Progenitor cell of endocrine pancreas (in vitro differentiated cells): ENCODE data around the gene PARVA. TPM values are rescaled to one million over a fixed set of nuclear protein-coding genes. Genes with fewer than 3 reads are reported as not detected.

Experiments
- DNase-seq: peaks from one replicate; pipeline ENCODE4 v3.0.0; 2021; ENCODE audit warnings: low spot score; ENCODE audit not compliant: unreplicated experiment
- H3K27ac Mint-ChIP-seq: 2 replicates; pipeline ENCODE4 v1.8.0; 2021; ENCODE audit warnings: mild to moderate bottlenecking, moderate library complexity, mixed read lengths
- H3K27me3 Mint-ChIP-seq: 2 replicates; pipeline ENCODE4 v1.8.0; 2021; ENCODE audit warnings: mixed read lengths
- H3K36me3 Mint-ChIP-seq: 2 replicates; pipeline ENCODE4 v1.8.0; 2022; ENCODE audit warnings: mixed read lengths; ENCODE audit not compliant: insufficient read depth
- H3K4me1 Mint-ChIP-seq: 2 replicates; pipeline ENCODE4 v1.8.0; 2021; ENCODE audit warnings: low read depth, mixed read lengths
- H3K4me3 Mint-ChIP-seq: 2 replicates; pipeline ENCODE4 v1.8.0; 2021; ENCODE audit warnings: low read depth, mild to moderate bottlenecking, moderate library complexity, mixed read lengths
- H3K9me3 Mint-ChIP-seq: 2 replicates; pipeline ENCODE4 v1.8.0; 2021; ENCODE audit warnings: low read depth, mixed read lengths
- total RNA-seq: library from RNA; stranded (reverse); gene quantifications from 2 replicates; pipeline ENCODE4 v1.2.1, GENCODE V29; 2021
- TF ChIP-seq, protein P1 (sequence below): fragments of 200-600 bp; sonication (generic); IDR thresholded peaks from one replicate; pipeline ENCODE4 v1.5.0; 2021; ENCODE audit warnings: antibody characterized with exemption, mild to moderate bottlenecking; ENCODE audit not compliant: unreplicated experiment

Gene PARVA
- total RNA-seq, 1 donor from 2014 or later: 49.3 TPM

DNA sequence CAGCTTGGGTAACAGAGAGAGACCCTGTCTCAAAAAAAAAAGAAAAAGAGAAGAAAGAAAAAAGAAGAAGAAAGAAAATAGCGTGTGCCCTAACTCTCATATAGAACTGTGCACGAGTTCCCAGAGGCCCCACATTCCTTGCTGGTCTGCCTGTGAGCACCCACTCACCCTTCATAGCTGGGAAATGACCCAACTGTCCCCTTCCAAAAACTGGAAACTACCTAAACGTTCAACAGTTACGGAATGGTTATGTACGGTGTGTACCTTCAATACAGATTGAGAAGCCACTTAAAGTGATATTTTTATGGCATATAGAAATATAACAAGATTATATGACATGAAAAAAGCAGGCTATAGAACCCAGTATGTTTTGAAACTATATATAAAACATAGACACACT, 82.0 kb downstream of the PARVA start:
- no peak overlapping the region for H3K27ac Mint-ChIP-seq
- TF ChIP-seq, protein P1, sequence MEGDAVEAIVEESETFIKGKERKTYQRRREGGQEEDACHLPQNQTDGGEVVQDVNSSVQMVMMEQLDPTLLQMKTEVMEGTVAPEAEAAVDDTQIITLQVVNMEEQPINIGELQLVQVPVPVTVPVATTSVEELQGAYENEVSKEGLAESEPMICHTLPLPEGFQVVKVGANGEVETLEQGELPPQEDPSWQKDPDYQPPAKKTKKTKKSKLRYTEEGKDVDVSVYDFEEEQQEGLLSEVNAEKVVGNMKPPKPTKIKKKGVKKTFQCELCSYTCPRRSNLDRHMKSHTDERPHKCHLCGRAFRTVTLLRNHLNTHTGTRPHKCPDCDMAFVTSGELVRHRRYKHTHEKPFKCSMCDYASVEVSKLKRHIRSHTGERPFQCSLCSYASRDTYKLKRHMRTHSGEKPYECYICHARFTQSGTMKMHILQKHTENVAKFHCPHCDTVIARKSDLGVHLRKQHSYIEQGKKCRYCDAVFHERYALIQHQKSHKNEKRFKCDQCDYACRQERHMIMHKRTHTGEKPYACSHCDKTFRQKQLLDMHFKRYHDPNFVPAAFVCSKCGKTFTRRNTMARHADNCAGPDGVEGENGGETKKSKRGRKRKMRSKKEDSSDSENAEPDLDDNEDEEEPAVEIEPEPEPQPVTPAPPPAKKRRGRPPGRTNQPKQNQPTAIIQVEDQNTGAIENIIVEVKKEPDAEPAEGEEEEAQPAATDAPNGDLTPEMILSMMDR: no peak

DNA sequence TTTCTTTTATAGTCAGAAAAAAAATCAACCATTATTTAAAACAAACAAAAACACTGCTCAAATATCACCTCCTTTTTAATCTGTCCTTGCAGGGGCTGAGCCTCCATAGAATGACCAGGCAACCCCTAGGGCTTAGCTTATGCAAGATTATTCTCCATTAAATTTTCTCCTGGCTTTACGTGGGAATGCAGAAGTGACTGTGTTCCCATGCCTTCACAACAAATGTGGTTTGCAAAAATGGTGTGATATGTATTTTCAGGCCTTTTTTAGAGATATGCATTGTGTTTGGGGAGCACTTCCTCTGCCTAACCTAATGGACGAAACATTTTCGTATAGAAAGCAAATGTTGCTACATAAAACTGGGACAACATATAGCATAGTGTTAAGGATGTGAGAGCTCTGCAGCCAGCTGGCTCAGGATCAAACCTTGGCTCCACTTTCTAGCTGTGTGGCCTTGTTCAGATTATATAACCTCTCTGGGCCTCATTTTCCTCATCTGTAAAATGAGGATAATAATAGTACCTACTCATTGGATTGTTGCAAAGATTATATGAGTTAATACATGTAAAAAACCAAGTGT, 82.6 kb downstream of the PARVA start:
- TF ChIP-seq, protein P1: no peak
- DNase-seq: no peak
- Mint-ChIP-seq H3K9me3 (peaks cover 12% of the 10 kb centered on the region), H3K4me3 (no peak overlapping the region), H3K4me1 (peaks cover 23% of the 10 kb centered on the region), H3K27me3 (no peaks in the 10 kb centered on the region), H3K27ac (no peak overlapping the region), H3K36me3 (peaks cover 9% of the 10 kb centered on the region)

More for the DNA sequence above, 82.0 kb downstream of the PARVA start:
- Mint-ChIP-seq H3K27me3 (no peaks in the 10 kb centered on the region), H3K4me3 (no peak overlapping the region), H3K9me3 (peaks cover 10% of the 10 kb centered on the region), H3K36me3 (peaks cover 8% of the 10 kb centered on the region), H3K4me1 (peaks cover 23% of the 10 kb centered on the region)
- no peak for DNase-seq

DNA sequence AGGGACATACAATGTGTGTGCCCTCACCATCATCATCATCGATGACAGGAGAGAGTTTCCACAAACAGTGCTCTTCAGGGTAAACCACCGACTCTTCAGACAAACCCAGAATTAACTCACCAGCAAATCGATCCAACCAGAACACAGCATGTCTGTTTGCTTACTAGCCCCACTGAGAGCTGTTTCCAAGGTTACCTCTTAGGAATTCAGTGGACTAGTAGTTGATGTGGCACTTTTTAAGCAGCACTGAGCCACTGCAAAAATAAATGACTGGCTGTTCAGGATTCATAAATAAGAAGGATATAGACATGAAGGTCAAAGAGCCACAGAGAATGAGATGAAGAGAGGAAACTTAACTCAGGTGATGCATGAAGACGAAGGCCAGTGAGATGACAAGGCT, 83.1 kb downstream of the PARVA start:
- Mint-ChIP-seq H3K4me1 (peaks cover 23% of the 10 kb centered on the region), H3K9me3 (peaks cover 12% of the 10 kb centered on the region), H3K27ac (peak overlapping the region; percentile 20), H3K36me3 (peaks cover 9% of the 10 kb centered on the region), H3K27me3 (no peaks in the 10 kb centered on the region), H3K4me3 (no peak overlapping the region)
- TF ChIP-seq, protein P1: no peak
- no peak for DNase-seq

DNA sequence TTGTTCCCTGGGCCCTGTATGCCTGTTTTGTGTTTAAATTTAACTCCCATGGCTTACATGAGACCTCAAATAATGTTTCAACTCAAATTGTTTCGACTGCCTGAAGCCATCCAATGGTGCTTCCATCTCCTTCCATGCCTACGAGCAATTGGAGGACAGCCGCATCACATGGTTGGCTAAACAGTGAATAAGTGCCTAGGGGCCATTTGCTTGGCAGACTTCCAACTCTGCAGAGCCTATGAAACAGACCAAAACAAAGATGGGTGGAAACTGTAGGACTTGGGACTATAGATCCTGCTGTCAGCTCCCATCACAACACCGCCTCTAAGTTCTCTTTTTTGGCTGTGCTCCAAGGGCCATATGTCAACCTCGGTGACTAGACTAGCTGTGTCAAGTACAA, 84.1 kb downstream of the PARVA start:
- H3K27ac Mint-ChIP-seq: no peak overlapping the region
- peaks cover 12% of the 10 kb centered on the region for H3K9me3 Mint-ChIP-seq

DNA sequence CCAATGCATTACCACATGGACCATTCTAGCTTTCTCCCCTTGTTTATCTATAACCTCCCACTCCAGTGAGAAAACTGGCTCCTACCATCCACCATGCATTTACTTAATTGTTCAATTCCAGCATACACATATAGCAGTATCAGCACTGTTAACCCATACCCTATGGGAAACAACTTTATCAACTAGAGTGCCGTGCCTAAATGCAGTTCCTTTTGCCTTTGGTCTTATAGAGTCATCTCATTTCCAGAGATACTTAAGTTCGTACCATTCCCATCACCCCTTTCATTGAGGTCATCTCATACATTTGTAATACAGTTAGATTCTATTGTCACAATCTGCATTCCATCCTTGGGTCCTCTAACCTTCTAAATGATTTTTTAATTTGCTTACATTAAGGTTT, 86.9 kb downstream of the PARVA start:
- TF ChIP-seq, protein P1: no peak
- Mint-ChIP-seq H3K4me1 (peaks cover 19% of the 10 kb centered on the region), H3K4me3 (no peak overlapping the region), H3K27me3 (no peaks in the 10 kb centered on the region), H3K9me3 (peaks cover 12% of the 10 kb centered on the region), H3K27ac (no peak overlapping the region), H3K36me3 (peaks cover 10% of the 10 kb centered on the region)
- no peak for DNase-seq

More for the DNA sequence above, 84.1 kb downstream of the PARVA start:
- Mint-ChIP-seq H3K36me3 (peaks cover 10% of the 10 kb centered on the region), H3K4me3 (no peak overlapping the region), H3K27me3 (no peaks in the 10 kb centered on the region), H3K4me1 (peaks cover 23% of the 10 kb centered on the region)
- TF ChIP-seq, protein P1: no peak
- no peak for DNase-seq
